GM23248 (cell line): ENCODE results near the gene BCL2L14. TPM values are rescaled to one million over a fixed set of nuclear protein-coding genes. Genes with fewer than 3 reads are reported as not detected.
"Not testable (repeated sequence)": the region's sequence is repeated elsewhere in the genome, so short reads cannot be mapped to it uniquely, and the experiment has no call there.

Source experiments
- DNase-seq: peaks from one replicate; pipeline ENCODE4 v3.0.0-alpha.2; 2015
- H2AFZ ChIP-seq: fragments of 200-600 bp; sonication (generic); 2 replicates; pipeline ENCODE4 v1.6.1; 2016; ENCODE audit warnings: antibody characterized with exemption
- H3F3A ChIP-seq: fragments of 200-600 bp; sonication (generic); 2 replicates; pipeline ENCODE4 v1.6.1; 2016; ENCODE audit warnings: mild to moderate bottlenecking, antibody characterized with exemption, mixed run types; ENCODE audit not compliant: insufficient read depth
- H3K27ac ChIP-seq: fragments of 200-600 bp; sonication (generic); 2 replicates; pipeline ENCODE4 v1.5.1; 2016; ENCODE audit warnings: mild to moderate bottlenecking
- H3K27me3 ChIP-seq: fragments of 200-600 bp; sonication (generic); replicated peaks from 2 replicates; pipeline ENCODE4 v1.6.1; 2016; ENCODE audit warnings: mild to moderate bottlenecking; ENCODE audit not compliant: insufficient read depth
- H3K36me3 ChIP-seq: fragments of 200-600 bp; sonication (generic); 2 replicates; pipeline ENCODE4 v1.6.1; 2016; ENCODE audit warnings: low read depth, mild to moderate bottlenecking
- H3K4me1 ChIP-seq: fragments of 200-600 bp; sonication (generic); 2 replicates; pipeline ENCODE4 v1.6.1; 2016; ENCODE audit warnings: mild to moderate bottlenecking; ENCODE audit not compliant: insufficient read depth
- H3K4me2 ChIP-seq: fragments of 200-600 bp; sonication (generic); one replicate; pipeline ENCODE4 v1.6.1; 2016; ENCODE audit warnings: mild to moderate bottlenecking; ENCODE audit not compliant: unreplicated experiment
- H3K4me3 ChIP-seq: fragments of 200-600 bp; sonication (generic); 2 replicates; pipeline ENCODE4 v1.5.1; 2016; ENCODE audit warnings: mild to moderate bottlenecking
- H3K79me2 ChIP-seq: fragments of 200-600 bp; sonication (generic); 2 replicates; pipeline ENCODE4 v1.6.1; 2016; ENCODE audit warnings: mild to moderate bottlenecking; ENCODE audit not compliant: insufficient read depth
- H3K9ac ChIP-seq: fragments of 200-600 bp; sonication (generic); 2 replicates; pipeline ENCODE4 v1.6.1; 2016; ENCODE audit warnings: mild to moderate bottlenecking
- H3K9me2 ChIP-seq: fragments of 200-600 bp; sonication (generic); 2 replicates; pipeline ENCODE4 v1.6.1; 2016; ENCODE audit warnings: mixed run types, mild to moderate bottlenecking, moderate library complexity; ENCODE audit not compliant: insufficient read depth
- H3K9me3 ChIP-seq: fragments of 200-600 bp; sonication (generic); one replicate; pipeline ENCODE4 v1.6.1; 2017; ENCODE audit warnings: low read depth
- H4K20me1 ChIP-seq: fragments of 200-600 bp; sonication (generic); 2 replicates; pipeline ENCODE4 v1.6.0; 2016; ENCODE audit not compliant: insufficient read depth
- EZH2 ChIP-seq: fragments of 200-600 bp; sonication (generic); IDR thresholded peaks from 2 replicates; pipeline ENCODE4 v1.6.1; 2018; ENCODE audit warnings: antibody characterized with exemption, mild to moderate bottlenecking; ENCODE audit not compliant: insufficient read depth, poor library complexity, severe bottlenecking
- EZH2phosphoT487 ChIP-seq: fragments of 200-600 bp; sonication (generic); IDR thresholded peaks from 2 replicates; pipeline ENCODE4 v1.6.1; 2018; ENCODE audit warnings: antibody characterized with exemption, moderate library complexity, mild to moderate bottlenecking, low read depth; ENCODE audit not compliant: insufficient read depth
- WGBS, 2 experiments: methylation state at CpG; one replicate each; pipeline ENCODE4 v1.1.6; 2015 to 2017; ENCODE audit warnings: low lambda C conversion rate in 2 of 2, low coverage in 1 of 2; ENCODE audit errors: missing lambda C conversion rate in 2 of 2; 5-methylcytosine and 5-hydroxymethylcytosine counted together
- in situ Hi-C: fragments of 300-500 bp; cut with MboI; formaldehyde crosslinking; loops from 2 replicates; pipeline ENCODE4 v1.15.0; 2020
- polyA plus RNA-seq: library from polyadenylated mRNA; unstranded; fragments of >200 nt; fragmentation: Nextera tagmentation; extraction: Ambion mirVana; gene quantifications from 2 replicates; pipeline ENCODE4 v1.2.1, GENCODE V29; 2016
- total RNA-seq: library from RNA; depleted of rRNA; stranded (reverse); fragments of >200 nt; shearing (Covaris generic); gene quantifications from 2 replicates; pipeline ENCODE4 v1.2.3, GENCODE V29; 2014

Gene BCL2L14
- total and polyA plus RNA-seq, 2 experiments from 2014 or later = not detected

GRCh38 chr12:12098691-12099015 lies 27.9 kb downstream of the BCL2L14 start:
- H4K20me1 ChIP-seq = no peaks in the 10 kb centered on the region
- no peak overlapping the region for H2AFZ ChIP-seq
- no peak overlapping the region for H3K4me2 ChIP-seq
- in situ Hi-C loops = loop anchor here (25.0 kb wide), 1 partner anchor 614 kb away; the partner anchor contains the start of gene CDKN1B
- H3K36me3 ChIP-seq = 0 out of 2 replicates have a peak, but pooled peaks cover 4% of the 10 kb centered on the region
- H3K9ac ChIP-seq = no peak overlapping the region
- no peaks in the 10 kb centered on the region for H3K79me2 ChIP-seq
- H3F3A ChIP-seq = no peaks in the 10 kb centered on the region
- no peaks in the 10 kb centered on the region for H3K4me1 ChIP-seq
- TF ChIP-seq EZH2 (no peak), EZH2phosphoT487 (no peak)
- H3K27ac ChIP-seq = no peak overlapping the region
- no peak overlapping the region for H3K4me3 ChIP-seq
- DNase-seq = no peak
- no peaks in the 10 kb centered on the region for H3K9me2 ChIP-seq
- H3K27me3 ChIP-seq = no peaks in the 10 kb centered on the region
- 77 to 87% methylated on average over 3 of the region's 3 CpGs for WGBS, 2 experiments
- no peaks in the 10 kb centered on the region for H3K9me3 ChIP-seq

- no peak overlapping the region for H3K9ac ChIP-seq
- H3K79me2 ChIP-seq = no peaks in the 10 kb centered on the region
- no peaks in the 10 kb centered on the region for H4K20me1 ChIP-seq
- no peaks in the 10 kb centered on the region for H3F3A ChIP-seq
- no peak overlapping the region for H3K4me3 ChIP-seq
- H3K4me2 ChIP-seq = no peak overlapping the region
- WGBS, 2 experiments = 91% methylated on average over 6 of the region's 6 CpGs
- H3K36me3 ChIP-seq = 0 out of 2 replicates have a peak, but pooled peaks cover 4% of the 10 kb centered on the region
- in situ Hi-C loops = loop anchor here (25.0 kb wide), 1 partner anchor 613 kb away; the partner anchor contains the start of gene CDKN1B
- H3K4me1 ChIP-seq = no peaks in the 10 kb centered on the region
- no peak overlapping the region for H2AFZ ChIP-seq
- H3K27ac ChIP-seq = no peak overlapping the region
- no peaks in the 10 kb centered on the region for H3K9me3 ChIP-seq
- TF ChIP-seq EZH2phosphoT487 (no peak), EZH2 (no peak)
- H3K27me3 ChIP-seq = no peaks in the 10 kb centered on the region
- no peak for DNase-seq
- no peaks in the 10 kb centered on the region for H3K9me2 ChIP-seq
These were observed 28.4 kb downstream of the BCL2L14 start for GRCh38 chr12:12099102-12099501.

DNA sequence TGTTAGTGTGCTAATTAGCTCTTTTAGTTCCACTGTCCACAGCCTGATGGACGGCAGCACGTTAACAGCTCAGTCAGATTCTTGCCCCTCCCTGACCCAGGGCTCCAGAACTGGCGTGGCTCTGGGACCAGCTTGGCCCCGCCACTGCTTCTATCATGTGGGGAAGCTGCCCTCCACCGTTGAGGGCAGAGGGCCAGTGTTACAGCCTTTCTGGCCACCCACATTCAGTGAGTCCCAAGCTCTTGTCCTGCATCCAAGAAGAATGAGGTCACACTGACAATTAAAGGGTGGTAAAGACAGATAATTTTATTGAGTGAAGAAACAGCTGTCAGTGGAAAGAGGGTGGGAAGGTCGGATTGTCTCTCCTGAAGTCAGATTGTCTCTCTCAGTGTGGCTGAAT lies 36.9 kb downstream of the BCL2L14 start:
- Histone ChIP-seq H3K27me3 (no peaks in the 10 kb centered on the region), H3K9me2 (no peaks in the 10 kb centered on the region), H3K36me3 (no peaks in the 10 kb centered on the region), H3K27ac (no peak overlapping the region), H3K9ac (no peak overlapping the region), H3K4me1 (no peaks in the 10 kb centered on the region), H3K9me3 (no peaks in the 10 kb centered on the region), H3K79me2 (no peaks in the 10 kb centered on the region), H3K4me3 (no peak overlapping the region), H3K4me2 (no peak overlapping the region), H2AFZ (no peak overlapping the region), H3F3A (no peaks in the 10 kb centered on the region; the same call in 1 of the 2 replicates), H4K20me1 (no peaks in the 10 kb centered on the region)
- in situ Hi-C loops = no loop called here
- TF ChIP-seq EZH2phosphoT487 (no peak), EZH2 (no peak)
- DNase-seq = peak; percentile 15
- 13 to 25% methylated on average over 6 of the region's 6 CpGs for WGBS, 2 experiments

DNA sequence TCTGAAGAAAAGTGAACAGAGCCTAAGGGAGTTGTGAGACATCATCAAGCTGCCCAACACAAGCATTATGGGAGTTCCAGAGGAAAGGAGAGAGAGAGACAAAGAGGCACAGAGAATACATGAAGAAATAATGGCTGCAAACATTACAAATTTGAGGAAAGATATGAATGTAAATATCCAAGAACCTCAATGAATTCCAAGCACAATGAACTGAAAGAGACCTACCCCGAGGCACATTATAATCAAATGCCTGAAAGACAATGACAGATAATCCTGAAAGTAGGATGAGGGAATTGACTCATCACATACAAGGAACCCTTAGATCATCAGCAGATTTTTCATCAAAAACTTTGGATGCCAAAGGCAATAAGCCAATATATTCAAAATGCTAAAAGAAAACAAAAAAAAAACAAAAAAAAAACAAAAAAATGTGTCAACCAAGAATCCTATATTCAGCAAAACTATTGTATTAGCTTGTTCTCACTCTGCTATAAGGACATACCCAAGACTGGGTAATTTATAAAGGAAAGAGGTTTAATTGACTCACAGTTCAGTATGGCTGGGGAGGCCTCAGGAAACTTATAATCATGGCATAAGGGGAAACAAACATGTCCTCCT lies 37.8 kb downstream of the BCL2L14 start:
- in situ Hi-C loops = no loop called here
- no peaks in the 10 kb centered on the region for H3K9me2 ChIP-seq
- no peaks in the 10 kb centered on the region for H3K27me3 ChIP-seq
- no peak overlapping the region for H2AFZ ChIP-seq
- H3K4me3 ChIP-seq = no peak overlapping the region
- H3K9me3 ChIP-seq = no peaks in the 10 kb centered on the region
- TF ChIP-seq EZH2phosphoT487 = no peak
- H3K27ac ChIP-seq = no peak overlapping the region
- DNase-seq = no peak
- no peaks in the 10 kb centered on the region for H3K4me1 ChIP-seq
- H4K20me1 ChIP-seq = no peaks in the 10 kb centered on the region
- H3K4me2 ChIP-seq = no peak overlapping the region
- no peaks in the 10 kb centered on the region; the same call in 1 of the 2 replicates for H3F3A ChIP-seq
- H3K9ac ChIP-seq = no peak overlapping the region
- H3K79me2 ChIP-seq = no peaks in the 10 kb centered on the region
- WGBS, 2 experiments = 89 to 96% methylated on average over 1 of the region's 1 CpG
- H3K36me3 ChIP-seq = no peaks in the 10 kb centered on the region

- H3K36me3 ChIP-seq, H2AFZ ChIP-seq, H3K79me2 ChIP-seq, H3K9me3 ChIP-seq, H3K27me3 ChIP-seq, DNase-seq, H3K4me1 ChIP-seq, H3K27ac ChIP-seq, H3K9me2 ChIP-seq, H4K20me1 ChIP-seq, in situ Hi-C loops, H3F3A ChIP-seq, H3K4me2 ChIP-seq, H3K9ac ChIP-seq: not testable (repeated sequence)
- H3K4me3 ChIP-seq = 0 out of 2 replicates have a peak overlapping the region, but pooled peaks have one; percentile 35
- WGBS, 2 experiments = 76 to 85% methylated on average over 29 to 37 of the region's 37 CpGs
These were observed 40.3 kb downstream of the BCL2L14 start for GRCh38 chr12:12110923-12111555.
